Stimulated activated naive CD4-positive, alpha-beta T cell (primary cell): Measurements from ENCODE around the gene RRP36.

Experiments
- DNase-seq, 6 experiments: peaks; one replicate each; lab custom pipeline; 2025; lab: John Stamatoyannopoulos, UW

The RRP36 gene

GRCh38 chr6:43007126-43007525, 14.3 kb upstream of the RRP36 start:
- no peak for DNase-seq

DNA sequence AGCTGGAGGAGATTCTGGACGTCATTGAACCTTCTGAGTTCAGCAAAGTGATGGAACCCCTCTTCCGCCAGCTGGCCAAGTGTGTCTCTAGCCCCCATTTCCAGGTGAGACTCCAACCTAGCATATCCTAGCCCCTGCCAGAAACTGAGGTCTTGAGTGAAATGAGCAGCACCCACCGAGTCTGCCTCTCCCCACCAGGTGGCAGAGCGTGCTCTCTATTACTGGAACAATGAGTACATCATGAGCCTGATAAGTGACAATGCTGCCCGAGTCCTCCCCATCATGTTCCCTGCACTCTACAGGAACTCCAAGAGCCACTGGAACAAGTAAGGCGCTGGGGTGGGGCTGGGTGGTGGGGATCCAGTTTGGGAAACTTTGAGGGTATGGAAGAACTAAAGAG, 12.3 kb upstream of the RRP36 start:
- DNase-seq, result peak in 4 of 6 experiments; percentile 7 to 31 (median 24)

DNA sequence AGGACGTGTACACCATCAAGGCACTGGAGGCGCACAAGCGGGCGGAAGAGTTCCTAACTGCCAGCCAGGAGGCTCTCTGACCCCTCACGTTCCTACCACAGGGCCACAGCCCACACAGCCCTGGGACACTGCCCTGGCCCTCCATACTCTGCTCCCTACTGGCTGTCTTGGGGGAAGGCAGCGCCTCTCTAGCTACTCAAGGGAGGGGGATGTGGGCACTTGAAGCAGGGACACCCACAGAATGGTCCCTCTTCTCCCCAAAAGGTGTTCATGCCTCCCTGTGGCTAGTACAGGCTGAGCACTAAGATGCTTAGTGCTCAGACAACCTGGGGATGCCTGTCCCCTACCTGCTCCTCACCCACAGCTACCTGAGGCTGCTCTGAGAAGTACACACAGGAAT, 10.2 kb upstream of the RRP36 start:
- DNase-seq, result no peak

DNA sequence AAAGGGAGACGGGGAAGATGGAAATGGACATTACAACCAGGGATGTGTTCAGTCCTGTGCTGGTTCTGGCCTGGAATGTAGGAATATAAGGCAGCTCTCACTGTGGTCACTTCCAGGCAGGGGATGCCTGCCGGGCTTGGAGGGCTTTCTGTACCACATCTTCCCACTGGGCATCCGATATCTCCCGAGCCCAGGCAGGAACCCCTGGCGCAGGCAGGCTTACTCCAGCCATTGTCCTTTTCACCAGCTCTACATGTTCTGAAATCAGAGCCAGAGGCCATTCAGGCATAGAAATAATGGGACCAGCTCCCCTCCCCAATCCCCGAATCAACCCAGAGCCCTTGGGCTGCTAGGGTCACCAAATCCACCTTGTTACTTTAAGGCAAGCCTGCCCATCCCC, 9.1 kb upstream of the RRP36 start:
- DNase-seq, result no peak

- DNase-seq, result peak in 2 of 6 experiments; percentile 67 to 79
These were observed 8.2 kb upstream of the RRP36 start for GRCh38 chr6:43013097-43013842.

DNA sequence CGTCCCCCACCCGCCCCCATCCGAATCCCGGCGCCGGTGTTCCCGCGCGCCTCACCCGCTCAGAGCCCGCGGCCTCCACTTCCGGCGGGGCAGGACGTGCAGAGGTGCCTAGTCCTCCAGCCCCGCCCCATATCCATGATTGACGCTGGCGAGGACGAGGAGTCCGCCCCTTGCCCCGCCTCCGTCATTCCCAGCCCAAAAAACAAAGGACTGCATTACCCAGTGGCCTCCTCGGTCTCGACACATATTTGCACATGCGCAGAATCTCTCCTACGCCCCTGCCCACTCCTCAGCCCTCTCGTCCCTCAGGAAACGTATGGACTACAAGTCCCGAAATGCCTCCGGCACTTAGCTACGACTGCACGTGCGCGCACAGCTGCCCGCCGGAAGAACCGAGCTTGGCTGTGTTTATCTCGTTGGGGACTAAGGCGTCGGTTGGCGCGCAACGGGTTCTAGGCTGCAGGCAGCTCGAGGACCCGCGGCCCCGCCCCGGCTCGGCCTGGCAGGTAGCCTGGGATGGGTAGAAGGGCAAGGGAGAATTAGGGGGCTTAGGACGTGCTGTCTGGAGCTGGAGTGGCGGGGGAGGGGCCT, 7.5 kb upstream of the RRP36 start, which contains the start of the genes KLHDC3 and MEA1:
TSS of gene KLHDC3 (plus strand) at position 407 of the 591 bp plus-strand sequence. CDS start 2,944 bp downstream, outside the sequence.
TSS of gene MEA1 (minus strand) at position 104 of the 591 bp plus-strand sequence. CDS start 133 bp downstream, outside the sequence.
- DNase-seq, result peak; percentile 90 to 100 (median 98)

- no peak for DNase-seq
These were observed 7.0 kb upstream of the RRP36 start for GRCh38 chr6:43014434-43014909.

DNA sequence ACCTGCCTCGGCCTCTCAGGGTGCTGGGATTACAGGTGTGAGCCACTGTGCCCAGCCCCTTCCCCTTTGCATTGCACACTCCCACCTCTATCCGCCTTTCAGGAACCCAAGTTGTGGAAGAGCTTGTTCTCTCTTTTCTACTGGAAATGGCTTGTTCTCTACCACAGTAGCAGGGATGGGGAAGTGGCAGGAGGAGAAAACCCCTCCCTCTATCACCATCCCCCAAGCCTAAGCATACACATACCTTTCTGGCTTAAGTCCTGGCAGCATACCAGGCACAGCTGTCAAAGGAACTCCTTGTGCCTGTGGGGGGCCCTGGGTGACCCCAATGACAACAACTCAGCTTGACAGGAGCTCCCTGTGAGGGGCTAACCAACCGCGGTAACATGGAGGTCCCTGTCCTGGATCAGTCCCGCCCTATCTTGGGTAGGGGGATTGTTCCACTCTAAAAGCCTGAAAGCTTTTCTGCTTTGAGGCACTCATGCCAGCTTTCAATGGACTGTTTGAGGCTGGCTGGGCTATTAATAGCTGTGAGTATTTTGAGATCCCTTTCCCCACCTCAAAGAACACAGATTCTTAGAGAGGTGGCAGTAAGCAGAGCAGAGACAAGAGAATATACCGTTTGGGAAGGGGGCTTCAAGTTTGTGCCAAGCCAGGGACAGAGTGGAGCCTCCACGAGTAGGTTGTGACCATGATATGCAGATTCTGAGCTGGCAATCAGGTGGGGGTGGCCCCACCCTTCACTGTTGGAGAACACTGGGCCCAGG, 5.1 kb upstream of the RRP36 start:
- no peak for DNase-seq

DNA sequence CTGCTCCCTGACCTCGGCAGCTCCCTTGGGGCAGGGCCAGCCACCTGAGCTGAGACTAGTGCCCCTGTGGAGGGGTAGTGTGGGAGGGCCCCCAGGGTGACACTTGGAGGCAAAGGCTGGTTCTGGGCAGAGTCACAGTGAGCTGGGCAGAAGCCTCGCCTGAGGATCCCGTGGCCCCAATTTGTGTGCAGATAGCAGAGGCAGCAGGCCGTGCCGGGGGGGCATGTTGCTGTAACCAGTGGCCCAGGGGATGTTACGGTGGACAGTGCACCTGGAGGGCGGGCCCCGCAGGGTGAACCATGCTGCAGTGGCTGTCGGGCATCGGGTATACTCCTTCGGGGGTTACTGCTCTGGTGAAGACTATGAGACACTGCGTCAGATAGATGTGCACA, 4.5 kb upstream of the RRP36 start:
- no peak for DNase-seq

- no peak for DNase-seq
These were observed 2.3 kb upstream of the RRP36 start for GRCh38 chr6:43019152-43019551.

- DNase-seq, result no peak
These were observed 1.2 kb upstream of the RRP36 start for GRCh38 chr6:43020052-43020705.

DNA sequence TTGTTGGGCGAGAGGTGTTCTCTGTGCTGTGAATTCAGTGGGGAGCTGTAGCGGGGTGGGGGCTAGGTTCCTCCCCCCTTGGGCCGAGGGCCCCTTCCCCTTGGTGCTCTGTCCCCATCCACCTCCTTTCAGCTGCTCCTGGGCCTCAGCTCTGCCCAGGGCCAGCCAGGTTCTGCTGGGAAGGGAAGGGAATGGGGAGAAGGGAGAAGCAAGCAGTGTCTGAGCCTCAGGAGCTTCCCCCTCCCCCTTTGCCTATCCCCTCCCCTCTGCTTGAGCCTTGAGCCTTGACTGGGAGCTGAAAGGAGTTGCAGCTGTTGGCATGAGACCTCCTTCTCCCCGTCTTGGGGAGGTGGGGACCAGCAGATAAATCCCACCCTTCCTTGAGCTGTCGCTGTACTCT, 576 bp upstream of the RRP36 start:
- no peak for DNase-seq

GRCh38 chr6:43024436-43024835, 3.0 kb downstream of the RRP36 start:
- no peak for DNase-seq

- no peak for DNase-seq
These were observed 4.9 kb downstream of the RRP36 start for GRCh38 chr6:43026365-43026764.

GRCh38 chr6:43029120-43029519, 7.7 kb downstream of the RRP36 start:
- DNase-seq, result no peak

DNA sequence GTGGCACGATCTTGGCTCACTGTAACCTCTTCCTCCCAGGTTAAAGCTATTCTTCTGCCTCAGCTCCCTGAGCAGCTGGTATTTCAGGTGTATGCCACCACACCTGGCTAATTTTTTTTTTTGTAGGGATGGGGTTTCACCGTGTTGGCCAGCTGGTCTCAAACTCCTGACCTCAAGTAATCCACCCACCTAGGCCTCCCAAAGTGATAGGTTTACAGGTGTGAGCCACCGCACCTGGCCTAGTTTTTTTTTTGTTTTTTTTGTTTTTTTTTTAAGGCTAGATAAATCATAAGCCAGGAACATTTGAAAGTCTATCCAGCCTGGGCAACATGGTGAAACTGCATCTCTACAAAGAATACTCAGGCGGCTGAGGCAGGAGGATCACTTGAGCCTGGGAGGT, 10.9 kb downstream of the RRP36 start:
- no peak for DNase-seq

DNA sequence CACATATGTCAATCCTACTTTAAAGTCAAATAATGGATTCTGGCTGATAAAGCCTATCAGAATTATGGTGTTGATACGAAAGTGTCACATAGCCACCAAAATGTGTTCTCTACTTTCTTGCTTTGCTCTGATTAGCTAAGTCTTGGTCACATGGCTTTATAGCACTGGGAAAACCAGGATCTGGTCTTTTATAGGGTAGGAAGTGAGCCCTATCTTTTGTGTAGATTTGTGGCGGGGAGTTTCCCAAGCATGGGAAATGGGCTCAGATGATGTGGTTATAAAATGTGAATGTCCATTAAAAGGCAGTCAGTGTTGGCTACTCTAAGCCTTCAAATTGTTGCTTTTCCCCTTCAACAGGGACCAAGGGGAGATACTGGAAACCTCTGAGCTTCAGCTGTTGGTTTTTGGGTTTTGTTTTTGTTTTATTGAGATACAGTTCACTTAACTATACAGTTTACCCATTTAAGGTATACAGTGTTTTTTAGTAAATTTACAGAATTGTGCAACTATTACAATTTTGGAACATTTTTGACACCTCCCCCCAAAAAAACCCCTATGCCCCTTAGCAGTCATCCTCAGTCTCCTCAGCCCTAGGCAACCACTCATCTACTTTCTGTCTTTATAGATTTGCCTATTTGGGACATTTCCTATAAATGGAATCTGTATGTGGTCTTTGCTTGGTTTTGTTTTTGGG, 12.2 kb downstream of the RRP36 start:
- no peak for DNase-seq

GRCh38 chr6:43034190-43034525, 12.7 kb downstream of the RRP36 start:
- DNase-seq, result no peak

- DNase-seq, result no peak
These were observed 14.2 kb downstream of the RRP36 start for GRCh38 chr6:43035495-43036194.

DNA sequence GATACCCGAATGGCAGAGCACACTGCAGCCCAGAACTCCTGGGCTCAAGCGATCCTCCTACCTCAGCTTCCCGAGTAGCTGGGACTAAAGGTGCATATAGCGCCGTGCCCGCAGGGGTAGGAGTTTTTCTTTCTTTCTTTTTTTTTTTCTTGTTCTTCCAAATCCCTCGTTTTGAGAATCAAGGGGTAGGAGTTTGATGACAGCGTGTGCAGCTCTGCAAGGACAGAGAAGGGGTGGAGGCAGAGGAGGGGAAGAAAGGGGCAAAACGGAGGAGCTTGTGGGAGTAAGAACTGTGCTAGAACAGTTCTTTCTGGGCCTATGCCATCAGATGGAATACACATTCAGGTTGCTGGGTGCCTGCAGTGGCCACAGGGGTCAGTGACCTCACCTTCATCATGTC, 15.3 kb downstream of the RRP36 start:
- DNase-seq, result no peak

GRCh38 chr6:43037197-43037596, 15.8 kb downstream of the RRP36 start:
- DNase-seq, result no peak
